Measurements from ENCODE around the gene KLHDC3.
"Not testable (repeated sequence)": the region's sequence is repeated elsewhere in the genome, so short reads cannot be mapped to it uniquely, and the experiment has no call there.

Gene KLHDC3

GRCh38 chr6:42998205-42998604 is 15.8 kb upstream of the KLHDC3 start:
- H4K8ac ChIP-seq (ENCODE audit: low read depth, low read length); H2AFZ ChIP-seq (ENCODE audit: low read length); H3K4me3 ChIP-seq (ENCODE audit: low read length in 2 of 2); H3K4me2 ChIP-seq (ENCODE audit: insufficient read depth, low read length, poor library complexity, severe bottlenecking); H3K4ac ChIP-seq (ENCODE audit: low read length); H2BK15ac ChIP-seq (ENCODE audit: low read length); H3K27ac ChIP-seq (replicated peaks; ENCODE audit: low read length); H3K18ac ChIP-seq (ENCODE audit: low read length); DNase-seq (ENCODE audit: low spot score); H3K4me1 ChIP-seq (ENCODE audit: control insufficient read depth in 2 of 2, insufficient read depth in 1 of 2, low read depth in 1 of 2, low read length in 2 of 2); H2BK120ac ChIP-seq (ENCODE audit: low read depth, low read length); H2BK5ac ChIP-seq (ENCODE audit: low read length); H3K23ac ChIP-seq (ENCODE audit: low read depth, low read length, poor library complexity); H3K27me3 ChIP-seq (ENCODE audit: control insufficient read depth in 3 of 3, insufficient read depth in 3 of 3, low read depth in 1 of 3, low read length in 3 of 3); H2AK5ac ChIP-seq (ENCODE audit: low read depth, low read length); H2BK12ac ChIP-seq (ENCODE audit: low read length); H4K91ac ChIP-seq (ENCODE audit: low read depth, low read length, poor library complexity); H3K9ac ChIP-seq (ENCODE audit: low read depth, low read length, poor library complexity); H3K79me1 ChIP-seq (ENCODE audit: low read depth, low read length); H3K9me3 ChIP-seq (replicated peaks in 1 of 2; ENCODE audit: control insufficient read depth in 2 of 2, insufficient read depth in 1 of 2, low read depth in 1 of 2, low read length in 2 of 2); H3K14ac ChIP-seq (ENCODE audit: low read length): not testable (repeated sequence)
- WGBS, 2 donors (ENCODE audit: extremely low coverage in 2 of 2, insufficient read length in 2 of 2, insufficient replicate concordance in 1 of 2) = no CpG with 5 or more reads among the region's 9 CpGs
- H3K36me3 ChIP-seq (replicated peaks in 1 of 2; ENCODE audit: control insufficient read depth in 2 of 2, insufficient read depth in 2 of 2, low read length in 2 of 2) = peaks cover 0 to 21% of the 10 kb centered on the region in 2 donors

DNA sequence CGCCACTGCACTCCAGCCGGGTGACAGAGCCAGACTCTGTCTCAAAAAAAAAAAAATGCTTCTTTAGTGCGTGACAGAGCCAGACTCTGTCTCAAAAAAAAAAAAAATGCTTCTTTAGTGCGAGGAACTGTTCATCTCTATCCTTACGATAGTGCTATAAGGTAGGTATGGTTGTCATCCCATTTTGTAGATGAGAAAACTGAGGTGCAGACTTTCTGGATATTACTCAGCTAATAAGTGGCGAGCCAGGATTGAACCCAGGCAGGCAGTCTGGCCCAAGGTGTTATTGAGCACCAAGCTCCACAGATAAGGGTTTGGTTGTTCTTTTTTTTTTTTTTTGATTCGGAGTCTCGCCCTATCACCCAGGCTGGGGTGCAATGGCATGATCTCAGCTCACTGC is 12.2 kb upstream of the KLHDC3 start:
- Histone ChIP-seq H3K4ac (ENCODE audit: low read length) (no peak overlapping the region), H3K23ac (ENCODE audit: low read depth, low read length, poor library complexity) (no peak overlapping the region), H3K27me3 (ENCODE audit: control insufficient read depth in 3 of 3, insufficient read depth in 3 of 3, low read depth in 1 of 3, low read length in 3 of 3) (no peaks in the 10 kb centered on the region), H2BK12ac (ENCODE audit: low read length) (no peak overlapping the region), H3K27ac (replicated peaks; ENCODE audit: low read length) (no peak overlapping the region), H3K9me3 (replicated peaks in 1 of 2; ENCODE audit: control insufficient read depth in 2 of 2, insufficient read depth in 1 of 2, low read depth in 1 of 2, low read length in 2 of 2) (no peaks in the 10 kb centered on the region), H2BK120ac (ENCODE audit: low read depth, low read length) (no peak overlapping the region), H4K91ac (ENCODE audit: low read depth, low read length, poor library complexity) (no peak overlapping the region), H3K79me1 (ENCODE audit: low read depth, low read length) (no peaks in the 10 kb centered on the region), H2BK15ac (ENCODE audit: low read length) (no peak overlapping the region), H3K4me2 (ENCODE audit: insufficient read depth, low read length, poor library complexity, severe bottlenecking) (no peak overlapping the region), H3K18ac (ENCODE audit: low read length) (no peak overlapping the region), H2AK5ac (ENCODE audit: low read depth, low read length) (no peak overlapping the region), H3K9ac (ENCODE audit: low read depth, low read length, poor library complexity) (no peak overlapping the region), H3K4me1 (ENCODE audit: control insufficient read depth in 2 of 2, insufficient read depth in 1 of 2, low read depth in 1 of 2, low read length in 2 of 2) (peaks cover 0 to 2% of the 10 kb centered on the region in 2 donors), H3K4me3 (ENCODE audit: low read length in 2 of 2) (no peak overlapping the region), H3K14ac (ENCODE audit: low read length) (no peak overlapping the region), H2AFZ (ENCODE audit: low read length) (no peak overlapping the region), H3K36me3 (replicated peaks in 1 of 2; ENCODE audit: control insufficient read depth in 2 of 2, insufficient read depth in 2 of 2, low read length in 2 of 2) (peaks cover 4 to 35% of the 10 kb centered on the region in 2 donors), H2BK5ac (ENCODE audit: low read length) (no peak overlapping the region), H4K8ac (ENCODE audit: low read depth, low read length) (no peak overlapping the region)
- DNase-seq (ENCODE audit: low spot score) = no peak
- no CpG with 5 or more reads among the region's 8 CpGs for WGBS, 2 donors (ENCODE audit: extremely low coverage in 2 of 2, insufficient read length in 2 of 2, insufficient replicate concordance in 1 of 2)

DNA sequence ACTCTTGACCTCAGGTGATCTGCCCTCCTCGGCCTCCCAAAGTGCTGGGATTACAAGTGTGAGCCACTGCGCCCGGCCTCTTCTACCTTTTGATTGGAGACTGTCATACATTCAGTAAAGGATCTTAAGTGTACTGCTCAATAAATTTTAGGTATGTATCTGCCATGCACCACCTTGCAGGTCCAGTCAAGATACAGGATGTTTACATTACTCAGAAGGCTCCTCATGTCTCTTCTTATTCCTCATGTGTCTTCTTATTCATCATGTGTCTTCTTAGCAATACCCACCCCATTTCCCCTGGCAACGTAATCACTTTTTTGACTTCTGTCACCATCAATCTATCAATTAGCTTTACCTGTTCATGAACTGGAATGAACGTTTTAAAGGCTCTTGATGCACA is 8.2 kb upstream of the KLHDC3 start:
- H3K36me3 ChIP-seq (replicated peaks in 1 of 2; ENCODE audit: control insufficient read depth in 2 of 2, insufficient read depth in 2 of 2, low read length in 2 of 2) = peaks cover 39 to 68% of the 10 kb centered on the region in 2 donors

GRCh38 chr6:43006251-43006650 is 7.8 kb upstream of the KLHDC3 start:
- Histone ChIP-seq H3K4ac (ENCODE audit: low read length) (no peak overlapping the region), H2BK120ac (ENCODE audit: low read depth, low read length) (no peak overlapping the region), H4K8ac (ENCODE audit: low read depth, low read length) (no peak overlapping the region), H2BK5ac (ENCODE audit: low read length) (no peak overlapping the region), H3K14ac (ENCODE audit: low read length) (no peak overlapping the region), H3K18ac (ENCODE audit: low read length) (no peak overlapping the region), H2BK12ac (ENCODE audit: low read length) (no peak overlapping the region), H2AK5ac (ENCODE audit: low read depth, low read length) (no peak overlapping the region), H3K4me2 (ENCODE audit: insufficient read depth, low read length, poor library complexity, severe bottlenecking) (no peak overlapping the region), H3K9ac (ENCODE audit: low read depth, low read length, poor library complexity) (no peak overlapping the region), H3K9me3 (replicated peaks in 1 of 2; ENCODE audit: control insufficient read depth in 2 of 2, insufficient read depth in 1 of 2, low read depth in 1 of 2, low read length in 2 of 2) (no peaks in the 10 kb centered on the region), H3K23ac (ENCODE audit: low read depth, low read length, poor library complexity) (no peak overlapping the region), H2AFZ (ENCODE audit: low read length) (no peak overlapping the region), H3K4me1 (ENCODE audit: control insufficient read depth in 2 of 2, insufficient read depth in 1 of 2, low read depth in 1 of 2, low read length in 2 of 2) (no peaks in the 10 kb centered on the region), H3K4me3 (ENCODE audit: low read length in 2 of 2) (no peak overlapping the region), H3K79me1 (ENCODE audit: low read depth, low read length) (no peaks in the 10 kb centered on the region), H3K27ac (replicated peaks; ENCODE audit: low read length) (no peak overlapping the region), H3K27me3 (ENCODE audit: control insufficient read depth in 3 of 3, insufficient read depth in 3 of 3, low read depth in 1 of 3, low read length in 3 of 3) (no peaks in the 10 kb centered on the region), H3K36me3 (replicated peaks in 1 of 2; ENCODE audit: control insufficient read depth in 2 of 2, insufficient read depth in 2 of 2, low read length in 2 of 2) (peaks cover 43 to 71% of the 10 kb centered on the region in 2 donors), H2BK15ac (ENCODE audit: low read length) (no peak overlapping the region), H4K91ac (ENCODE audit: low read depth, low read length, poor library complexity) (no peak overlapping the region)
- DNase-seq (ENCODE audit: low spot score) = no peak
- WGBS, 2 donors (ENCODE audit: extremely low coverage in 2 of 2, insufficient read length in 2 of 2, insufficient replicate concordance in 1 of 2) = no CpG with 5 or more reads among the region's 11 CpGs

More for the DNA sequence above, 8.2 kb upstream of the KLHDC3 start:
- Histone ChIP-seq H3K27me3 (ENCODE audit: control insufficient read depth in 3 of 3, insufficient read depth in 3 of 3, low read depth in 1 of 3, low read length in 3 of 3) (no peaks in the 10 kb centered on the region), H2AFZ (ENCODE audit: low read length) (no peak overlapping the region), H3K18ac (ENCODE audit: low read length) (no peak overlapping the region), H3K9ac (ENCODE audit: low read depth, low read length, poor library complexity) (no peak overlapping the region), H2BK12ac (ENCODE audit: low read length) (no peak overlapping the region), H4K8ac (ENCODE audit: low read depth, low read length) (no peak overlapping the region), H3K9me3 (replicated peaks in 1 of 2; ENCODE audit: control insufficient read depth in 2 of 2, insufficient read depth in 1 of 2, low read depth in 1 of 2, low read length in 2 of 2) (no peaks in the 10 kb centered on the region), H3K23ac (ENCODE audit: low read depth, low read length, poor library complexity) (no peak overlapping the region), H3K4me3 (ENCODE audit: low read length in 2 of 2) (no peak overlapping the region), H3K4ac (ENCODE audit: low read length) (no peak overlapping the region), H3K27ac (replicated peaks; ENCODE audit: low read length) (no peak overlapping the region), H3K4me1 (ENCODE audit: control insufficient read depth in 2 of 2, insufficient read depth in 1 of 2, low read depth in 1 of 2, low read length in 2 of 2) (no peaks in the 10 kb centered on the region), H3K4me2 (ENCODE audit: insufficient read depth, low read length, poor library complexity, severe bottlenecking) (no peak overlapping the region), H2BK15ac (ENCODE audit: low read length) (no peak overlapping the region), H2BK5ac (ENCODE audit: low read length) (no peak overlapping the region), H2BK120ac (ENCODE audit: low read depth, low read length) (no peak overlapping the region), H4K91ac (ENCODE audit: low read depth, low read length, poor library complexity) (no peak overlapping the region), H2AK5ac (ENCODE audit: low read depth, low read length) (no peak overlapping the region), H3K14ac (ENCODE audit: low read length) (no peak overlapping the region), H3K79me1 (ENCODE audit: low read depth, low read length) (no peaks in the 10 kb centered on the region)
- no peak for DNase-seq (ENCODE audit: low spot score)
- no CpG with 5 or more reads among the region's 5 CpGs for WGBS, 2 donors (ENCODE audit: extremely low coverage in 2 of 2, insufficient read length in 2 of 2, insufficient replicate concordance in 1 of 2)

Measured in neuronal stem cell (in vitro differentiated cells).